HG03097 (cell line): ENCODE data around the gene EED.
A peak's percentile ranks its signal among the peaks of the same experiment; 100 is the strongest.

ENCODE experiments used
- ATAC-seq: cut with Tn5 transposase; IDR thresholded peaks from one replicate; pipeline ENCODE4 v1.9.1; 2021; ENCODE audit not compliant: unreplicated experiment, low FRiP score

EED gene

GRCh38 chr11:86244522-86245368, at the start of gene EED:
TSS of gene EED (plus strand) at chr11:86244753. CDS start at chr11:86245230, 477 bp downstream.
- ATAC-seq: peak; percentile 71

- no peak for ATAC-seq
These were observed 49.6 kb upstream of the EED start for GRCh38 chr11:86194998-86195397.

- ATAC-seq: no peak
These were observed 48.4 kb upstream of the EED start for GRCh38 chr11:86196085-86196696.

- no peak for ATAC-seq
These were observed 47.6 kb upstream of the EED start for GRCh38 chr11:86196913-86197312.

- ATAC-seq: no peak
These were observed 47.1 kb upstream of the EED start for GRCh38 chr11:86197448-86197847.

GRCh38 chr11:86198139-86198538, 46.4 kb upstream of the EED start:
- ATAC-seq: no peak

GRCh38 chr11:86199354-86199753, 45.2 kb upstream of the EED start:
- no peak for ATAC-seq

- ATAC-seq: no peak
These were observed 43.1 kb upstream of the EED start for GRCh38 chr11:86201371-86201884.

- ATAC-seq: peak; percentile 15
These were observed 42.6 kb upstream of the EED start for GRCh38 chr11:86202013-86202336.

- no peak for ATAC-seq
These were observed 40.2 kb upstream of the EED start for GRCh38 chr11:86204356-86204755.

- no peak for ATAC-seq
These were observed 38.9 kb upstream of the EED start for GRCh38 chr11:86205421-86206336.

- ATAC-seq: no peak
These were observed 38.2 kb upstream of the EED start for GRCh38 chr11:86206337-86206695.

GRCh38 chr11:86207413-86207812, 37.1 kb upstream of the EED start:
- no peak for ATAC-seq

GRCh38 chr11:86208572-86208971, 36.0 kb upstream of the EED start:
- ATAC-seq: no peak

- ATAC-seq: no peak
These were observed 34.5 kb upstream of the EED start for GRCh38 chr11:86209806-86210657.

GRCh38 chr11:86210898-86211297, 33.7 kb upstream of the EED start:
- no peak for ATAC-seq

GRCh38 chr11:86211619-86212018, 32.9 kb upstream of the EED start:
- ATAC-seq: no peak

- no peak for ATAC-seq
These were observed 32.4 kb upstream of the EED start for GRCh38 chr11:86212019-86212611.

- ATAC-seq: peak; percentile 42
These were observed 29.8 kb upstream of the EED start for GRCh38 chr11:86214710-86215109.
